ENCODE results near the gene PLCB2. TPM values are rescaled to one million over a fixed set of nuclear protein-coding genes. Genes with fewer than 3 reads are reported as not detected.

Gene PLCB2
- total and polyA plus RNA-seq, 2 experiments from 2014 or later, result 9.5 to 13.8 TPM

GRCh38 chr15:40293905-40294895 lies 13.5 kb downstream of the PLCB2 start (continued):
- TF ChIP-seq, protein P1, sequence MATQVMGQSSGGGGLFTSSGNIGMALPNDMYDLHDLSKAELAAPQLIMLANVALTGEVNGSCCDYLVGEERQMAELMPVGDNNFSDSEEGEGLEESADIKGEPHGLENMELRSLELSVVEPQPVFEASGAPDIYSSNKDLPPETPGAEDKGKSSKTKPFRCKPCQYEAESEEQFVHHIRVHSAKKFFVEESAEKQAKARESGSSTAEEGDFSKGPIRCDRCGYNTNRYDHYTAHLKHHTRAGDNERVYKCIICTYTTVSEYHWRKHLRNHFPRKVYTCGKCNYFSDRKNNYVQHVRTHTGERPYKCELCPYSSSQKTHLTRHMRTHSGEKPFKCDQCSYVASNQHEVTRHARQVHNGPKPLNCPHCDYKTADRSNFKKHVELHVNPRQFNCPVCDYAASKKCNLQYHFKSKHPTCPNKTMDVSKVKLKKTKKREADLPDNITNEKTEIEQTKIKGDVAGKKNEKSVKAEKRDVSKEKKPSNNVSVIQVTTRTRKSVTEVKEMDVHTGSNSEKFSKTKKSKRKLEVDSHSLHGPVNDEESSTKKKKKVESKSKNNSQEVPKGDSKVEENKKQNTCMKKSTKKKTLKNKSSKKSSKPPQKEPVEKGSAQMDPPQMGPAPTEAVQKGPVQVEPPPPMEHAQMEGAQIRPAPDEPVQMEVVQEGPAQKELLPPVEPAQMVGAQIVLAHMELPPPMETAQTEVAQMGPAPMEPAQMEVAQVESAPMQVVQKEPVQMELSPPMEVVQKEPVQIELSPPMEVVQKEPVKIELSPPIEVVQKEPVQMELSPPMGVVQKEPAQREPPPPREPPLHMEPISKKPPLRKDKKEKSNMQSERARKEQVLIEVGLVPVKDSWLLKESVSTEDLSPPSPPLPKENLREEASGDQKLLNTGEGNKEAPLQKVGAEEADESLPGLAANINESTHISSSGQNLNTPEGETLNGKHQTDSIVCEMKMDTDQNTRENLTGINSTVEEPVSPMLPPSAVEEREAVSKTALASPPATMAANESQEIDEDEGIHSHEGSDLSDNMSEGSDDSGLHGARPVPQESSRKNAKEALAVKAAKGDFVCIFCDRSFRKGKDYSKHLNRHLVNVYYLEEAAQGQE (IDR thresholded peaks at IDR 0.05; ENCODE audit: unreplicated experiment), result no peak
- TF ChIP-seq EZH2phosphoT487 (IDR thresholded peaks at IDR 0.05; ENCODE audit: unreplicated experiment), result no peak
- TF ChIP-seq EZH2 (IDR thresholded peaks at IDR 0.05; ENCODE audit: low read depth, unreplicated experiment), result no peak
- TF ChIP-seq ZNF331 (CRISPR knock-in tag; IDR thresholded peaks at IDR 0.05; ENCODE audit: low read depth), result no peak
- no peak for TF ChIP-seq JUNB (IDR thresholded peaks at IDR 0.05; ENCODE audit: unreplicated experiment)
- no peak for TF ChIP-seq STAT1 (IDR thresholded peaks at IDR 0.05; ENCODE audit: unreplicated experiment)
- no peak for TF ChIP-seq ETS1 (IDR thresholded peaks at IDR 0.05)
- TF ChIP-seq POLR2AphosphoS5 (IDR thresholded peaks at IDR 0.05; ENCODE audit: low read depth), result no peak
- no peak for TF ChIP-seq ZNF114 (CRISPR knock-in tag; IDR thresholded peaks at IDR 0.05)
- no peak for TF ChIP-seq CREB1 (CRISPR knock-in tag; IDR thresholded peaks at IDR 0.05; ENCODE audit: low read depth)

DNA sequence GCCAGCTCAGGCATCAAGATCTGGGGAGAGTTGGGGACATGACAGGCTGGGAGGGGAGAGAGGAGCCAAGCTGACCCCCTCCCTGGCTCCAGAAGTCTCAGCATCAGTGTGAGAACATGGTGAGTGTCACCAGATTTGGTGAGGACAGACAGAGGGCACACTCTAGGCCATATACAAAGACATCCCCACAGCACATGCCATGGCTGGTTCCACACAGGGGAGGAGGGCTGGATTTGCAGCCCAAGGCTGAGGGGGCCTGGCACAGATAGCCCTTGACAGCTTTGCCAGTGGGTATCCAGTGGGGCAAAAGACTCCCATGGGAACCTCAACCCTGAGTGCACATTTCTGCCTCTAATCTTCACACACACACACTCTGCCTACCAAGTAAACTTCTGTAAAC lies 14.7 kb downstream of the PLCB2 start:
- no peaks in the 10 kb centered on the region for H3K79me2 ChIP-seq (replicated peaks; ENCODE audit: insufficient read depth)
- H3F3A ChIP-seq (replicated peaks; ENCODE audit: low read depth), result no peaks in the 10 kb centered on the region
- no peak overlapping the region for H3K4me3 ChIP-seq
- peaks cover 48% of the 10 kb centered on the region for H3K27me3 Mint-ChIP-seq (ENCODE audit: insufficient read depth, low read depth, poor library complexity)
- DNase-seq (ENCODE audit: low spot score) (no peak), ATAC-seq (no peak)
- no peaks in the 10 kb centered on the region for H3K36me3 Mint-ChIP-seq (ENCODE audit: low read depth)
- no peak overlapping the region for H3K27ac ChIP-seq (ENCODE audit: low read depth)
- H3K36me3 ChIP-seq (ENCODE audit: insufficient read depth), result no peaks in the 10 kb centered on the region
- H3K4me1 Mint-ChIP-seq, result peaks cover 31% of the 10 kb centered on the region
- no peak overlapping the region for H3K4me2 ChIP-seq
- no peak overlapping the region for H2AFZ ChIP-seq
- peaks cover 50% of the 10 kb centered on the region for H3K27me3 ChIP-seq (ENCODE audit: insufficient read depth)
- peaks cover 13% of the 10 kb centered on the region; the same call in 1 of the 2 replicates for H3K4me1 ChIP-seq (ENCODE audit: insufficient read depth)
- no peaks in the 10 kb centered on the region for H4K20me1 ChIP-seq (replicated peaks; ENCODE audit: insufficient read depth)
- H3K27ac Mint-ChIP-seq, result no peak overlapping the region
- H3K9me2 ChIP-seq (ENCODE audit: insufficient read depth), result no peaks in the 10 kb centered on the region
- H3K9me3 Mint-ChIP-seq, result no peaks in the 10 kb centered on the region
- no peak overlapping the region for H3K4me3 Mint-ChIP-seq
- TF ChIP-seq, protein P1 (IDR thresholded peaks at IDR 0.05; ENCODE audit: unreplicated experiment), result no peak

All from GM23338 (cell line).